Activated T-helper 1 cell treated with Interleukin-2 at 50 U/mL for 16 hours (primary cell): ENCODE measurements around the gene KRT85.
"Not testable (repeated sequence)": the region's sequence is repeated elsewhere in the genome, so short reads cannot be mapped to it uniquely, and the experiment has no call there.

Source experiments
- DNase-seq: peaks from one replicate; pipeline ENCODE4 v3.0.0-alpha.2; 2020; ENCODE audit warnings: low read depth

The KRT85 gene

GRCh38 chr12:52323416-52324152 is 43.7 kb downstream of the KRT85 start:
- DNase-seq: no peak

- no peak for DNase-seq
Observed at GRCh38 chr12:52323001-52323400, 44.3 kb downstream of the KRT85 start.

- no peak for DNase-seq
Observed at GRCh38 chr12:52322069-52322468, 45.2 kb downstream of the KRT85 start.

GRCh38 chr12:52321418-52321817 is 45.9 kb downstream of the KRT85 start:
- DNase-seq: no peak

GRCh38 chr12:52320784-52321400 is 46.4 kb downstream of the KRT85 start, which contains the start of gene KRT83:
Gene KRT83 (minus strand): TSS chr12:52321398. CDS start chr12:52321335, 63 bp downstream.
- no peak for DNase-seq

GRCh38 chr12:52319097-52319496 is 48.2 kb downstream of the KRT85 start:
- no peak for DNase-seq

- DNase-seq: no peak
Observed at GRCh38 chr12:52318241-52318990, 48.9 kb downstream of the KRT85 start.

GRCh38 chr12:52317468-52318052 is 49.7 kb downstream of the KRT85 start:
- no peak for DNase-seq

- DNase-seq: no peak
Observed at GRCh38 chr12:52316701-52317100, 50.6 kb downstream of the KRT85 start.

- no peak for DNase-seq
Observed at GRCh38 chr12:52316290-52316689, 51.0 kb downstream of the KRT85 start.

- DNase-seq: not testable (repeated sequence)
Observed at GRCh38 chr12:52315721-52316120, 51.6 kb downstream of the KRT85 start.

GRCh38 chr12:52314511-52314910 is 52.8 kb downstream of the KRT85 start:
- DNase-seq: no peak

GRCh38 chr12:52313926-52314325 is 53.4 kb downstream of the KRT85 start:
- DNase-seq: no peak

GRCh38 chr12:52313461-52313860 is 53.8 kb downstream of the KRT85 start:
- no peak for DNase-seq

- DNase-seq: no peak
Observed at GRCh38 chr12:52312086-52312485, 55.2 kb downstream of the KRT85 start.

- DNase-seq: no peak
Observed at GRCh38 chr12:52311285-52311648, 56.0 kb downstream of the KRT85 start.

GRCh38 chr12:52310622-52311284 is 56.5 kb downstream of the KRT85 start:
- DNase-seq: no peak
